Stimulated activated CD4-positive, alpha-beta T cell treated with anti-CD3 and anti-CD28 coated beads, Interleukin-12 subunit alpha, Interleukin-12 subunit beta, amount 100 ng/mL, for 4 hours (primary cell): ENCODE data around the gene SECISBP2L.

ENCODE experiments used
- DNase-seq: peaks from one replicate; pipeline ENCODE4 v3.0.0-alpha.2; 2020

Gene SECISBP2L

GRCh38 chr15:48962662-48963523, 83.4 kb downstream of the SECISBP2L start:
- DNase-seq = no peak

GRCh38 chr15:48955967-48956366, 90.3 kb downstream of the SECISBP2L start:
- DNase-seq = no peak

GRCh38 chr15:48955370-48955769, 90.9 kb downstream of the SECISBP2L start:
- no peak for DNase-seq

- no peak for DNase-seq
Measured at GRCh38 chr15:48954538-48954937, 91.7 kb downstream of the SECISBP2L start.

GRCh38 chr15:48946840-48947187, 99.4 kb downstream of the SECISBP2L start:
- no peak for DNase-seq

- DNase-seq = no peak
Measured at GRCh38 chr15:48946074-48946839, 100.0 kb downstream of the SECISBP2L start.

GRCh38 chr15:48945386-48945785, 100.9 kb downstream of the SECISBP2L start:
- no peak for DNase-seq

GRCh38 chr15:48941904-48942303, 104.3 kb downstream of the SECISBP2L start:
- no peak for DNase-seq

- no peak for DNase-seq
Measured at GRCh38 chr15:48940508-48940907, 105.7 kb downstream of the SECISBP2L start.

GRCh38 chr15:48939648-48940047, 106.6 kb downstream of the SECISBP2L start:
- no peak for DNase-seq
